Transverse colon (tissue), 4 donors: ENCODE data around the gene C1QTNF5. TPM values are rescaled to one million over a fixed set of nuclear protein-coding genes. Genes with fewer than 3 reads are reported as not detected.

Experiments used
- DNase-seq: peaks from one replicate; pipeline ENCODE4 v3.0.0-alpha.2; 2019
- H3K27ac ChIP-seq, 4 donors: fragments of 200-600 bp; sonication (generic); 2 replicates each; pipeline ENCODE4 v1.5.1; 2016 to 2018; ENCODE audit warnings: inconsistent platforms in 4 of 4
- H3K27me3 ChIP-seq: fragments of 200-600 bp; sonication (generic); 2 replicates; pipeline ENCODE4 v1.5.1; 2017; ENCODE audit warnings: inconsistent platforms
- H3K36me3 ChIP-seq, 4 donors: fragments of 200-600 bp; sonication (generic); 2 replicates each; pipeline ENCODE4 v1.5.1; 2017 to 2019; ENCODE audit warnings: inconsistent platforms in 4 of 4
- H3K4me1 ChIP-seq, 4 donors: fragments of 200-600 bp; sonication (generic); 2 replicates each; pipeline ENCODE4 v1.5.1; 2017 to 2020; ENCODE audit warnings: inconsistent platforms in 4 of 4
- H3K4me3 ChIP-seq, 4 donors: fragments of 200-600 bp; sonication (generic); 1 replicate in 1 of 4; 2 replicates in 3 of 4; pipeline versions ENCODE4 v1.5.1 to v1.6.1; 2017 to 2019; ENCODE audit warnings: inconsistent platforms in 4 of 4
- H3K9me3 ChIP-seq, 2 donors: fragments of 200-600 bp; sonication (generic); 2 replicates each; pipeline ENCODE4 v1.5.1; 2017 to 2019; ENCODE audit warnings: inconsistent platforms in 2 of 2
- CTCF ChIP-seq, 5 experiments: fragments of 200-600 bp in 3 of 5; fragments of 450-650 bp in 2 of 5; sonication (generic) in 3 of 5; IDR thresholded peaks; 1 replicate in 2 of 5; 2 replicates in 3 of 5; pipeline ENCODE4 v1.5.1; 2016 to 2017; ENCODE audit warnings: antibody characterized with exemption in 5 of 5, inconsistent platforms in 3 of 5, mild to moderate bottlenecking in 2 of 5, moderate library complexity in 1 of 5
- EP300 ChIP-seq: sonication (generic); formaldehyde crosslinking; IDR thresholded peaks from one replicate; pipeline ENCODE4 v1.6.1; 2017; ENCODE audit warnings: antibody characterized with exemption, low read depth
- POLR2A ChIP-seq: fragments of 450-650 bp; IDR thresholded peaks from one replicate; pipeline ENCODE4 v1.6.1; 2016; ENCODE audit warnings: antibody characterized with exemption, mild to moderate bottlenecking, moderate library complexity
- POLR2AphosphoS5 ChIP-seq, 3 donors: sonication (generic); formaldehyde crosslinking; IDR thresholded peaks; one replicate each; pipeline ENCODE4 v1.6.1; 2016; ENCODE audit warnings: antibody characterized with exemption in 3 of 3
- WGBS, 2 donors: methylation state at CpG; one replicate each; pipeline ENCODE4 v1.1.5; 2018; ENCODE audit warnings: low coverage in 1 of 2; 5-methylcytosine and 5-hydroxymethylcytosine counted together
- in situ Hi-C, 4 donors: fragments of 200-750 bp; cut with MboI; loops; one replicate each; pipeline versions ENCODE4 v1.15.0 to v1.15.1; 2017; ENCODE audit warnings: low sequenced_read_pairs in 3 of 4, low pct_ligation_motif_present in 1 of 4, low pct_unique_long_range_greater_than_20kb in 1 of 4
- intact Hi-C: fragments of 100-400 bp; cut with DNase I; formaldehyde crosslinking; loops from one replicate; pipeline ENCODE4 v1.15.1; 2023; ENCODE audit warnings: low total_unique reads
- total RNA-seq, 4 donors: library from RNA; depleted of rRNA; stranded (reverse); fragments of >200 nt; gene quantifications; one replicate each; pipeline ENCODE4 v1.1.0, GENCODE V29; 2016

Gene C1QTNF5
- total RNA-seq, 4 donors from 2014 or later, result 7.6 to 20.5 (median 11.4) TPM

DNA sequence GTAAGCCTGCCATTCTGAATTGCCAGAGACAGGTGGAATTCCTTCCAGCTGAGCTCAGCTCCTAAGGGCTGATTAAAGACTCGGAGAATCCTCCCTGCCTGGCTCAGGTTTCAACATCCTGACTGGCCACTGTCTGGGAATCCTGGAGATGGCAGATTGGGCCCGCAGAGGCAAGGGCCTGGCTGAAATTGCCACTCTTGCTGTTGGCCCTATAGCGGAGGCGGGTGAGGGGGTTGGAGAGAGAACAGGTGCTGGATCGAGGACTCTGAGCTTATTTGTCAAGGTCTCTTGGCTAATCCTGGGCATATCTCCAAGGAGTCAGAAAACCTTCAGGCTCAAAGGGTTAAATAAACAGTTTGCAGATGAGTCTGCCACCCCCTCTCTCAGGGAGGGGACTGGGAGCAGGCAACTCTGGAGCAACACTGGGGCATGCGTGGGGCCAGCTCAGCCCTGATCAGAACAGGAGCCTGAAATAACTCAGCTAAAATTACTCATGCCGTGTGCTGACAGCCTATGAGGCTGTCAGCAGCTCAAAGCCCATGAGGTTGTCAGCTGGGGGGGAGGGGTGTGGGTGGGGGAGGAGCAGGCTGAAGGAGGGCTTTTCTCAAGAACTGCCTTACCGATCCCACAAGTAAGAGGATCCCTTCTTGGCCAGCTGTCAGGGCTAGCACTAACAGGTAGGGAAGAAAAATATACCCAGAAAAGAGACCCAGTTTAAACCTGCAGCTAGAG is 20.5 kb upstream of the C1QTNF5 start:
- DNase-seq, result no peak
- Histone ChIP-seq H3K4me1 (peaks cover 16 to 54% (median 45%) of the 10 kb centered on the region in 4 donors), H3K27ac (peak overlapping the region; percentile 33 to 86 (median 82)), H3K36me3 (no peaks in the 10 kb centered on the region), H3K9me3 (no peaks in the 10 kb centered on the region), H3K4me3 (peak overlapping the region in 1 of 4 donors; percentile 4), H3K27me3 (peaks cover 14% of the 10 kb centered on the region)
- TF ChIP-seq CTCF (IDR thresholded peaks at IDR 0.05), result no peak
- TF ChIP-seq EP300, result no peak
- no peak for TF ChIP-seq POLR2AphosphoS5 (IDR thresholded peaks at IDR 0.05)
- no peak for TF ChIP-seq POLR2A
- in situ Hi-C loops, result no loop called here
- intact Hi-C loops, result no loop called here
- WGBS, 2 donors, result 13 to 43% methylated on average over 3 to 8 of the region's 8 CpGs

DNA sequence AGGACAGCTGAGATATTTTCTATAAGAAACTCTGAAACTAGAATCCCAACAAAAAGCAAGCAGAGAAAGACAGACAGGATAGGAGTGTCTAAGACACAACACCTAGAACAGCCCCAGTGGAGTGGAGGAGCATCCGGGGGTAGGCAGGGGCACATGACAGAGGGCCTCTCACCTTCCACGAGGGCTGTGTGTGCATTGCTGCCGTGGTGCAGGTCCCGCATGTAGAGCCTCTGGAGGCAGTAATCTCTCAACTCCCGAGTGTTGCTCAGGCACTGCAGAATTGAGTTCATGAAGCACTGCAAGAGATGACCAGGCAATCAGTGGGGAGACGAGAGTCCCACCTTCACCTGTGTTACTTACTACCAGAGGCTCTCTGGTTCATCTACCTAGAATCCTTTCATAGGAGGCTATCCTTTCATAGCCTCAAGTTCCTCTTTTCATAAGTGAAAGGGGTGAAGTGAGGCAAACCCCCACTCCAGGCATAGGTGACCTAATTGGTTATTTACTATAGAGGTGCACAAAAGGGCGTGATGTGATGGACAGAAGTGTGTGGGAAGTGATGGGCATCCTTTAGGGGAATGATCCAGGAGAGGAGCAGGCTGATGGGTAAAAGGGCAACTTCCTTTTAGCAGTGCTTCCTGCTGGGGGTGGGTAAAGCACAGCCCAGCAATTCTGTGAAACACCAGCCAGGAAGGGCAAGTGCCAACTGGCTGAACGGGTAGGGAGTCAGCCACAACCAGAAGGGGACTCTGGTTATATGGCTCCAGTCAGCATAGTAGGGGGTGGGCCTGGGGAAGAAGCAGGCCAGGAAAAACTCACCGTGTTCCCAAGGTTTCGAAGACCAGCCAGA is 18.9 kb upstream of the C1QTNF5 start:
- in situ Hi-C loops (loop anchor here in 3 of 4 donors (5.0 to 10.0 kb wide), 2 partner anchors 113 to 115 kb away; no protein-coding TSS in a partner anchor), intact Hi-C loops (loop anchor here (5.0 kb wide), 1 partner anchor 113 kb away; no protein-coding TSS in a partner anchor)
- DNase-seq, result no peak
- H3K4me1 ChIP-seq, result peaks cover 13 to 43% (median 31%) of the 10 kb centered on the region in 4 donors
- no peak overlapping the region for H3K27ac ChIP-seq
- no peaks in the 10 kb centered on the region for H3K9me3 ChIP-seq
- peaks cover 21% of the 10 kb centered on the region for H3K27me3 ChIP-seq
- TF ChIP-seq CTCF (IDR thresholded peaks at IDR 0.05), result no peak
- no peak for TF ChIP-seq EP300
- no peak for TF ChIP-seq POLR2A
- no peak for TF ChIP-seq POLR2AphosphoS5 (IDR thresholded peaks at IDR 0.05)
- no peaks in the 10 kb centered on the region for H3K36me3 ChIP-seq
- H3K4me3 ChIP-seq, result no peak overlapping the region
- 75 to 100% methylated on average over 1 to 10 of the region's 10 CpGs for WGBS, 2 donors

- 38% methylated on average over 13 of the region's 13 CpGs; no CpG with 5 or more reads in 1 of the 2 donors for WGBS, 2 donors
- in situ Hi-C loops (loop anchor here in 3 of 4 donors (5.0 to 10.0 kb wide), 2 partner anchors 115 to 118 kb away; no protein-coding TSS in a partner anchor), intact Hi-C loops (loop anchor here (5.0 kb wide), 1 partner anchor 115 kb away; no protein-coding TSS in a partner anchor)
- H3K4me3 ChIP-seq, result peak overlapping the region in 3 of 4 donors; percentile 37 to 59 (median 41)
- H3K27ac ChIP-seq, result peak overlapping the region; percentile 48 to 77 (median 72)
- peaks cover 7% of the 10 kb centered on the region for H3K27me3 ChIP-seq
- no peak for DNase-seq
- H3K4me1 ChIP-seq, result peaks cover 7 to 32% (median 16%) of the 10 kb centered on the region in 4 donors
- no peaks in the 10 kb centered on the region for H3K9me3 ChIP-seq
- TF ChIP-seq POLR2A (no peak), POLR2AphosphoS5 (IDR thresholded peaks at IDR 0.05) (no peak), EP300 (no peak)
- H3K36me3 ChIP-seq, result no peaks in the 10 kb centered on the region
Observed at GRCh38 chr11:119357074-119357473, 16.4 kb upstream of the C1QTNF5 start.

GRCh38 chr11:119356349-119357031 is 15.8 kb upstream of the C1QTNF5 start:
- peak; percentile 86 for DNase-seq
- Histone ChIP-seq H3K27ac (peak overlapping the region; percentile 48 to 77 (median 72)), H3K36me3 (no peaks in the 10 kb centered on the region), H3K27me3 (peaks cover 7% of the 10 kb centered on the region), H3K4me3 (peak overlapping the region; percentile 37 to 59 (median 41)), H3K9me3 (no peaks in the 10 kb centered on the region), H3K4me1 (peaks cover 4 to 27% (median 13%) of the 10 kb centered on the region in 4 donors)
- no peak for TF ChIP-seq POLR2A
- peak; percentile 81 to 97 (median 94) for TF ChIP-seq CTCF (IDR thresholded peaks at IDR 0.05)
- 1% methylated on average over 53 of the region's 54 CpGs; no CpG with 5 or more reads in 1 of the 2 donors for WGBS, 2 donors
- in situ Hi-C loops, result loop anchor here in 3 of 4 donors (5.0 to 10.0 kb wide), 2 partner anchors 116 to 118 kb away; no protein-coding TSS in a partner anchor
- intact Hi-C loops, result loop anchor here (1.0 to 5.0 kb wide), 2 partner anchors 24 to 116 kb away; no protein-coding TSS in a partner anchor
